ENCODE measurements around the gene GADL1.

The GADL1 gene

DNA sequence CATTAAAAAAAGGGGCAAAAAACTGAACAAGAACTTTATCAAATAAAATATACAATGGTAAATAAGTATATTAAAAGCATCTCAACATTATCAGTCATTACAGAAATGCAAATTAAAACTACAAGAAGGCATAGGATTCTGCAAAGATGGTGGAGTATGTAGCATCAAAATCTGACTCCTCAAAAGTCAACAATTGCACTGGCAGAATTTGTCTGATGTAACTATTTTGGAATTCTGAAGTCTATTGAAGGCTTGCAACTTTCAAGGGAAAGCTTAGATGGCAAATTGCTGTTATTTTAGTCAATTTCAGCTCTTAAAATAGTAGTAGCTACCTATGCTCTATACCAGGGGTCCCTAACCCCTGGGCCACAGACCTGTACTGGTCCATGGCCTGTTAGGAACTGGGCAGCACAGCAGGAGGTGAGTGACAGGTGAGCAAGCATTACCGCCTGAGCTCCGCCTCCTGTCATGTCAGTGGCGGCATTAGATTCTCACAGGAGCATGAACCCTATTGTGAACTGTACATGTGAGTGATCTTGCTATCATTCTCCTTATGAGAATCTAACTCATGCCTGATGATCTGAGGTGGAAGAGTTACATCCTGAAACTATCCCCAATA is 180.5 kb downstream of the GADL1 start:
- no peak for DNase-seq

GRCh38 chr3:30712991-30713390 is 181.5 kb downstream of the GADL1 start:
- no peak for DNase-seq

GRCh38 chr3:30711867-30712266 is 182.6 kb downstream of the GADL1 start:
- DNase-seq = no peak

DNA sequence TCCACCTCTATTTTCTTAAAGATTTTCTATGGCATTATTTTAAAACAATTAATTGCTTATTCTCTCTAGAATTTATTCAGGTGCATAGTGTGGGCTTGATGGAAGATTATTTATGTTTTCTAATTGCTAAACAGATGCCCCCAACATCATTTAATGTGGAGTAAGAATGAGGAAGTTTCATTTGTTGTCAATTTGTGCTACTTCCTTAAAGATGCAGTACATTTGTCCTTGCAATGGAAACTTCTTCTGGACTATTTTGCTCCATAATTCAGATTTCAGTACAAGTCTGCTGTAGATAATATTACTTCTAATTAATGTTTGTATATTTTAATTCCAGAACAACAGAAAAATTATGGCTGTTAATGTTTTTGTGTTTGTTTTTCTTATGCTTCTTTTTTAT is 183.3 kb downstream of the GADL1 start:
- no peak for DNase-seq

DNA sequence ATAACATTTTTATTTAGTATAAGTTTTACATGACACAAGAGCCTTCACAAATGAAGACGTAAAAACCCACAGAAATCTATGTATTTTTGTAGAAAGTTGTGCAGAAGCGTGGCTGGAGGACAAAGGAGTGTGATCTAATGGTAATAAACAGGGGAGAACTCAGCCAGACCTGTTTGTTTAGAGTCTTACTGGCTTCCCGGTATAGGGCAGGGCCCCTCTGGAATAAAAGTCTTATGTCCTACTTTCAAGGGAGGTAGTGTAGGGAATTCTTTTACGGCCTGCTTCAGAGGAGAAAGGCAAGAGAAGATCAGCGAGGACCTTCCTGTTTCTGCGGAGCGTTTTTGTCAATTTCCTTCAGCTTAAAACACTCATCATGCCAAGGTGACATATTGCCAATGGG is 184.4 kb downstream of the GADL1 start:
- DNase-seq = no peak

DNA sequence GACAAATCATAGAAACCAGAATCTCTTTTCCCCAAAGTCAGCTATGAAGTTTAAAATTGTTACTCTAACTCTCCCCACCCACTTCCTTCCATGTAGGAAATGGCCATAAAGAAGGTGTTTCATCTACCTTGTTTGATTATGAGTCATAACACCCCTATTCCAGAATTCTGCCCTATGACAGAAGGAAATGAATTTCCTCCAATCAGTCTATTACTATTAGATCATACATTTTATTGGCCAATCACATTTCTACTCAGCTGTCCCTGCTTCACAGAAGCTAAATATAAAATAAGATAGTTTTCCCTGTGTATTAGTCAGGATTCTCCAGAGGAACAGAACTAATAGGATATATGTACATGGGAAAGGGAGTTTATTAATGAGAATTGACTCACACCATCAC is 186.0 kb downstream of the GADL1 start:
- no peak for DNase-seq

DNA sequence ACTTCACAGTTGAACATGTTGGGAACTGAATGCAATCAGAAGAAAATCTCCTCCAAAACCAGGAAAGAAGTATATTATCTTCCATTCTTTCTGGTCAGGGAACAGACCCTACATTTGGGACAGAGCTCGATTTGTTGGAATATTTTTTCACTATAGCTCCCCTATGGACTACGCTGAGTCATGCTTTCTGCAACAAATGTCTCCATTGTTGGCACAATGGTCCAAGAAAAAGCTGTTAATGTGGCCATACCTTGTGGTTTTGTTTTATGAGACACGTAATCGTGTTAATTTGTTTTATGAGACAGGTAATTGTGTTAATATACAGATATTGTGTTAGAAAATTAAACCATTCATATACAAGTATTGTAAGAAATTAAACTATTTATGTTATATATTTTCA is 186.6 kb downstream of the GADL1 start:
- no peak for DNase-seq

- no peak for DNase-seq
These were observed 189.2 kb downstream of the GADL1 start for GRCh38 chr3:30704931-30705890.

DNA sequence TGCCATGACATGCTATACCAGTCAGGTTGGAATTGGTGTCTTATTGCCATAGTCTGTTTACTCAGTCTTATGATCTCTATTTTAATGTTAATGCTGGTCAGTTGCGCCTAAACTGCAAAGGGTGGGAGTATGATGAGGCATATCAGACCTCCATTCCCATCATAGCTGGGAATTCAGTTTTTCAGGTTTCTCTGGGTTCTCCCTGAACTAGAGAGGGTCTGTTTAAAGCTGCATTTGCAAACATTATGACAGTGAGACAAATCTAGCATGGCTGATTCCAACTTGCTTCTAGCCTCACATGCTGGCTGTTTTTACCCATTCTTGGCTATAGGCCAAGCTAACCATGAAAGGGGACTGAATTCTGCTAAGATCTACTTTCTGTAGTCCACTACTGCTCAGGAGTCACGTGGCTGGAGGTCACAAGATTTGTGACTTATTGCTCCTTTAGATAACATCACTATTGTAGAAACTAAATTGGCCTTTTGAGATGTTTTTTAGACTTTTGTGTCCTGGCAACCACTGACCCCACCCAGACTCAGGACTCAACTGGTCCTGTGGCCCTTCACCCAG is 191.5 kb downstream of the GADL1 start:
- DNase-seq = no peak

GRCh38 chr3:30702038-30702827 is 192.2 kb downstream of the GADL1 start:
- DNase-seq = no peak

- no peak for DNase-seq
These were observed 193.6 kb downstream of the GADL1 start for GRCh38 chr3:30700702-30701321.

DNA sequence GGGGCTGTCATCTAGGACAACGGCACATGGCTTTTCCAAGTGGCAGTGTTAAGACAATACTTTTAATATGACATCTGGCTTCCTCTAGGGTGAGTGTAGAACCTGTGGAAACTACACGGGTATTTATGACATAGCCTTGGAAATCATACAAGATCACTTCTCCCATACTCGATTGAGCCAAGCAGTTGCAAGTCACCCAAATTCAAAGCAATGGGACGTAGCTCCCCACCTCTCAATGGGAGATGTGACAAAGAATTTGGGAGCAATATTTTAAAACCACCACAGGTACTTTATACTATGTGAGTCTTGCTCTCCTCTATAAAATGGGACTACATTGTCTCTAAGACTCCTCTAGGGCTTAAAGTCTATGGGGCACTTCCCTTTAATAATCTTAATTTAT is 194.5 kb downstream of the GADL1 start:
- DNase-seq = no peak

DNA sequence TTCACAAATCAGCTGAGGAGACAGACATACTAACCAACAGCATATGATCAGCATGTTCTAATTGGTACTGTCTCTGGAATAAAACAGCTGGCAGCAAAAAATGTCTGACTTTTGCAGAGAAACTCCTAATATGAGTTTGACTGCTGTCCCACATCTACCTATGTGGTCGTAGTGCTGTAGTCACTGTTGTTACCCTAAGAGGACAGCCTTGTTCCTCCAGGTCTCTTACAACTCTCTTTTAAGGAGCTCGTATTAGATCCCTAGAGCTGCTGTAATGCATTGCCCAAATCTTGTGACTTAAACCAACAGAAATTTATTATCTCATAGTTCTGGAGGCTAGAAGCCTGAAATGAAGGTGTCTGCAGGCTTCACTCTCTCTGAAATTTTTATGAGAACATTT is 195.9 kb downstream of the GADL1 start:
- DNase-seq = no peak

GRCh38 chr3:30696896-30697295 is 197.6 kb downstream of the GADL1 start:
- DNase-seq = no peak

DNA sequence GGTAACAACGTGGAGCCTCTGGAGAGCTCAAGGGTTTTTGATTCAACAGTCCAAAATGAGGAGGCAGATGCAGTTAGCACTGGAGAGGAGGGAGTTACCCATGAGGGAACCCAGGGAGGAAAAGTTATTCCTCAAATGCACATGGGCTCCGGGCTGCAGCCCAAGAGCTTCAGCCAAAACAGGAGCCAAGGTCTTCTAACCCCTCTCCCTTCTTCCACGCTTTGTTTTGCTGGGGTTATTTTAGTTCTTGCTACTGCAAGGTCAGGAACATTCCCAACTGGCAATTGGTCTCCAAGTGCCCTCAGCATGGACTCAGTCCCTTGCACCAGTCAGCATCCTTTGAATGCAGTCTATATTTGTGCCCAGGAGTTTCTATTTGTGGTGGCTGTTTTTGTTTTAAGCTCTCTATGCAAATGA is 198.1 kb downstream of the GADL1 start:
- no peak for DNase-seq

GRCh38 chr3:30695302-30696061 is 199.0 kb downstream of the GADL1 start:
- DNase-seq = no peak

DNA sequence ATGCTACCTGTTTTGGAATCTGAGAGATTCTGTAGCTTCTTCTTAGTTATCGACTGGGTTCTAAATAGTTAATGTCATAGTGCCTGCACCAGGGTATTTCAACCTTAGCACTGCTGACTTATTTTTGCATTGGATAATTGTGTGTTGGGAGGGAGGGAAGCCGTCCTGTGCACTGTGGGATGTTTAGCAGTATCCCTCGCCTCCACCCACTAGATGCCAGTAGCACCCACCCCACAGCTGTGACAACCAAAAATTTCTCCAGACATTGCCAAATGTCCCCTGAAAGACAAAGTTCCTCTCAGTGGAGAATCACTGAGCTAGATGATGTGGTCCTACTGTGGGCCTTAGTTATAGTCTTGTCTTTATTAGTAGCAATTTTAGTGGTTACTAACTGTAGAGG is 199.8 kb downstream of the GADL1 start:
- no peak for DNase-seq

GRCh38 chr3:30694148-30694547 is 200.3 kb downstream of the GADL1 start:
- no peak for DNase-seq

DNA sequence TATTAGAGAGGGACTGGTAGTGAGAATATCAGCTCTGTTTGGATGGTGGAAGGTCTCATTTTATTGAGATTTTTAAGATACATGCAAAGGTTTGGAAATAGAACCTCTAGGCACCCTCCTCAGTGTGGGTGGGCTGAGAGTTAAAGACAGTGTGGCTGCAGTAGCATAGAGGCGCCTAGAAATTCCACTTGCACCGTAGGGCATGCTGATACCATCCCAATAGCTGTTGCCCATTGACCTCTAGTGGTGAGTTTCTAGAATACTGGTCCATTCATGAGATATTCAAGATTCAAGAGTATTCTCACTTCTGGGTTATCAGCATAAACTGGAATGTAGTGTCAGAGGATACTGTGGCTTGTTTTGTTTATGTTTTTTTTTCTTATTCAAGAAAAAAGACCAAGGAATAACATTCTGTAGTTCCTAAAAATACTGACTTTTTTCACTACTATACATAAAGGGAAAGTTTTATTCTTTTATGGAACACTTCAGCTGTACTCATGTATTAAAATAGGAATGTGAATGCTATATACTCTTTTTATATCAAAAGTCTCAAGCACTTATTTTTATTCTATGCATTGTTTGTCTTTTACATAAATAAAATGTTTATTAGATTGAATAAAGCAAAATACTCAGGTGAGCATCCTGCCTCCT is 200.9 kb downstream of the GADL1 start:
- DNase-seq = peak; percentile 20

- no peak for DNase-seq
These were observed 201.8 kb downstream of the GADL1 start for GRCh38 chr3:30692498-30693130.

DNA sequence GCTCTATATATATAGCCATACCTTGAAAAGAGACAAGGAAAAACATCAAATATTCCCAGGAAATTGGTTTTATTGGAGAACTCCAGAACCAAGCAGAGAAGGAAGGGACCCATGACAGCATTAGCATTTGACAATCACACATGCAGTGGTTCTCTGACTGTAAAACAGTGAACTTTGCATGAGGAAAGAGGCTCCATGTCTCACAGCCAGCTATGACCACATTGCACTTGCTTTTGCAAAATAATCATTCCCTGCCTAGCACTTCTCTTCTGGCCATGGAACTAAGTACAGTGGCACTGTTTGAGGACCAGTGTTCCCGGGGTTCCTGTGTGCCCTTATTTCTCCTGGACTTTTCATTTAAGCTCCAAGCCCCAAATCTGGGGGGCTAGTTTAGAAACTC is 202.5 kb downstream of the GADL1 start:
- no peak for DNase-seq

Measured in NCI-H526 treated with DMSO at 0.1 percent for 48 hours (cell line).